Measurements from ENCODE around the gene CMTM5.

Gene CMTM5, protein sequence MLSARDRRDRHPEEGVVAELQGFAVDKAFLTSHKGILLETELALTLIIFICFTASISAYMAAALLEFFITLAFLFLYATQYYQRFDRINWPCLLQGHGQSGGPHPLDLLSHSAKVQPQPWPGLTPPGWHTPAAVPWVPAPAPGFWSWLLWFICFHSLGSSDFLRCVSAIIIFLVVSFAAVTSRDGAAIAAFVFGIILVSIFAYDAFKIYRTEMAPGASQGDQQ
- 0 to 0.04 reads per million in 2 donors for total RNA-seq

DNA sequence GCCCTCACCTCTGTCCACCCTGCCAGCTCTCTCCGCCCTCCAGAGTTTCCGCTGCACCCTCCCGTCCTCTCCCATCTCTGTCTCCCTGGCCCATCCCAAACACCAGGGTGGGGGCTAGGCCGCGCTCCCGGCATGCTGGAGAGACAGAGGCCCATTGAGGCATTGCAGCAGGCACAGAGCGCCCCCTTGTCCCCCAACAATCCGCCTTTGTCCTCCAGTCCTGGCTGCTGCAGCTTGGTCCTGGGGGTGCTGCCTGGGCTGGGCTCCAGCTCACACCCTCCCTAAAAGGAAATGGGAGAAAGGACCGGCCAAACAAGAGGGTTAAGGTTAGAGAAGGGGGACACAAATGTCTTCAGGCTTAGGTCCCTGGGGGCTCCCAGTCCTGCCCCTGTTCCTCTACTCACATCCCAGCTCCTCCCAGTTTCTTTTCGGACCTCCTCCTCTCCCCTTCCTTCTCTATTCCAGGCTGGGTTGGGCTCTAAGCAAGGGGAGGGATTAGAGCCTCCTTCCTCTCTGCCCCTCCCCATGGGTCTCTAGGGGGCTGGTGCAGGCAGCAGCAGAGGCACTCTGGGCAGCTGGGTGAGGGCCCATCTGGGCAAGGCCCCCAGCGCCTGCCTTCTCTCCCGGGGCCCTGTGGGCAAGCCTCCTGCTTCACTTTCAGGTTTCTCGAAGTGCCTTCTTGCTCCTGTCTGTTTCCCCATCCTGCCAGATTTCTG is at the start of gene CMTM5:
Gene CMTM5 (plus strand): TSS at position 565 of the 716 bp plus-strand sequence. CDS start 206 bp downstream, outside the sequence.
- no peak for DNase-seq

DNA sequence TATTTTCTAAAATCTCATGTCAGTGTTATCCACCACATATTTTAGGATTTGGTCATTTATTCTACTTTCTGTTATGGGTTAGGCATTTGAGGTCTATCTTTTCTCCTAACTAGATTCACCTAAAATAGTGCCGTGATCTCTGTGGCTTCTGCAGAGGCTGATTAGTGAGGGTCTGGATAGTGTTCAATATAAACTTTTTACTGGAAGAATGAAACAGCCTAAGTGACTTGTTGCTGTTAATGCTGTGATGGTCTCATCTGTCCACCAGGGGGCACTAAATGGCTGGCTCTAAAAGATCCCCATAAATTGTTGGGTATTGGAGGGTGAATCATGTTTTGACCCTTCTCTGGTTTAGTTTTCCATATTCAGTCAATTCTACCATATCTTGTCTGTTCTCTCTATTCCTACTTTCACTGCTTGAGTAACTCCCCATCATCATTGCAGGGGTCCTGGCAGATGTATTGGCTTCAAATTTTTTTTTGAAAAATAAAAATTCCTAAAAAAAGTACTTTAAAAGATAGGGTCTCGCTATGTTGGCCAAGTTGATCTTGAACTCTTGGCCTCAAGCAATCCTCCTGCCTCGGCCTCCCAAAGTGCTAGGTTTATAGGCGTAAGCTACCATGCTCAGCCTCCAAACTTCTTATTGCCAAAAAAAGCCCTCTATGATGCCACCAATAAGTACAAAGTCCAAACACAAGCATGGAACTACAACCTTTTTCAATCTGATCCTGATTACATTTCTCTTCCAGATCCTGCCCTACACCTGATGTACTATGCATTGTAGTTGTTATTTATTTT is 48.7 kb upstream of the CMTM5 start:
- DNase-seq: no peak

DNA sequence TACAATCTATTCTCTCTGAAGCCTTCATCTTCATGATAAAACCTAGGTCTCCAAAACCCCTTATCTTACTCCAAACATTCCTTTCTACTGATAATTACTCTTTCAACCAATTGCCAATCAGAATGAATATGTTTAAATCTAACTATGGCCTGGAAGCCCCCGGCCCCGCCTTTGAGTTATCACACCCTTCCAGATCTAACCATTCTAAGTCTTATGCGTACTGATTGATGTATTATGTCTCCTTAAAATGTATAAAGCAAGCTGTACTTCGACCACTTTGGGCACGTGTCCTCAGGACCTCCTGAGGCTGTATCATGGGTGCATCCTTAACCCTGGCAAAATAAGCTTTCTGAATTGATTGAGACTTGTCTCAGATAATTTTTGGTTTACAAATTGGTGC is 41.2 kb upstream of the CMTM5 start:
- DNase-seq: no peak

DNA sequence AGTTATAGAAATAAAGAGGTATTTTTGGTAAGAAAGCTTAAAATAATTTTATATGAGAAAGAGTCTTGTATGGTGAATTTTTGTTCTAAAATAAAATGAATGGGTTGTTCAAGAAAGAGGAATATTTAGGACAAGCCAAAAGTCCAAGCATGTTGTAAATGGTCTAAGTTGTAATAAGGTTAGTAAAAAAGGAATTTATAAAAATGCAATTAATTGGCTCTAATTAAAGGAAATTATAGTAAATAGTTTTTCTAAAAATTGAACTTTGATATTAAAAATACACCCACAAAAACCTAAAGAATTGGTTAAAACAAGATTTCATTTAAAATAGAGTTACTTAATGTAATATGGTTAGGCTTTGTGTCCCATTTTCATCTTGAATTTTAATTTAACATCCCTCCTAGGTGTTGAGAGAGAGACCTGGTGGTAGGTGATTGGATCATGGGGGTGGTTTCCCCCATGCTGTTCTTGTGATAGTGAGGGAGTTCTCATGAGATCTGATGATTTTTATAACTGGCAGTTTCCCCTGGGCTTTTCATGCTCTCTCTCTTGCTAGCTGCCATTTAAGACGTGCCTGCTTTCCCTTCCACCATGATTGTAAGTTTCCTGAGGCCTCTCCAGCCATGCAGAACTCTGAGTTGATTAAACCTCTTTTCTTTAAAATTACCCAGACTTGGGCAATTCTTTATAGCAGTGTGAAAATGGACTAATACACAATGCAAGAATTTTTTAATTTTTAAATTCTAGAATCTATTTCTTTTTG is 37.2 kb upstream of the CMTM5 start:
- no peak for DNase-seq

DNA sequence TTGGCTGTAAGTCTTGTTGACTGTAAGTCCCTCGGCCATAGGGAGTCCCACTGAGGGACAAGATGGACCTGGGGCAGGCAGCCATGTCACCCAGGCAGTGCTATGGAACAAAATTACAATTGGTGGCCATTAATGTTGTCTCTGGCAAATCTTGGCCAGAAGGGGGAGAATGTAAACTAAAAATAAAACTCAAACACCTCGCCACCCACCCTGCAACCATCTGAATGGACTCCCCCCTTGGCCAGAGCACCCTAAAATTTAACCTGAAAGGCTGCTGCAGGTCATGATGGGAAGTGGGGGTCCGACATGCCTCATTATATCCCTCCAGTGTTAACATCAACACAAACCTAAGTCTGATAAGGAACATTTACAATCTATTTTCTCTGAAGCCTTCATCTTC is 32.4 kb upstream of the CMTM5 start:
- DNase-seq: no peak

DNA sequence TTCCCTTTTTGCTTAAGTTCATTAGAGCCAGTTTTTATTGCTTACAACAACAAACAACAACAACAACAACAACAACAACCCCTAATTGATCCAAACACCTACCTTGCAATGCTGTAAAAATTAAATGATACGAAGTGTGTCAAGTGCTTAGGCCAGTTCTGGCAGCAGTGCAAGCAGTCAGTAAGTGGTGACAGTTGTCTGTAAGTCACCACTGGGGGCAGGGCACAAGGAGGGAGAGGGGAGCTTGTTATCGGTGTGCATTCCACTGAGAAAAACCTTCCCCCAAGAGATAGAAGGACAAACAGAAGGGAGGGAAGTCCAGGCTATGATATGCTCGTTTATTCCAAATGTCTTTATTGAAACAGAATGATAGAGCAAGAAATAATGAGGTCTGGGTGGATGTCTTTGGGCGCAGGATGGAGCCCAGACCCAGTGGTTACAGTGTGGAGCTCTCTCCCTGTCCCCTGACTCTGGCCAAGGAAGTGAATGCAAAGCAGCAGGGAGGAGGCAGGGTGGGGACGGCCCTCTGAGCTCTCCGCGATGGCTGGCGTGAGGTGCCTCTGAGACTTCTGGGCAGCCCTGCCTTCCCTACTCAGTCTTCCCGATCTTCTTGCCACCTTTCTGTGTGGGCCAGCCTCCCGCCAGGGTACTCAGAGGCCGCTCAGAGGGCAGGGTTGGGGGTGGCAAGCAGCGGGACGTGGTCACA is 30.7 kb upstream of the CMTM5 start:
- DNase-seq: no peak

DNA sequence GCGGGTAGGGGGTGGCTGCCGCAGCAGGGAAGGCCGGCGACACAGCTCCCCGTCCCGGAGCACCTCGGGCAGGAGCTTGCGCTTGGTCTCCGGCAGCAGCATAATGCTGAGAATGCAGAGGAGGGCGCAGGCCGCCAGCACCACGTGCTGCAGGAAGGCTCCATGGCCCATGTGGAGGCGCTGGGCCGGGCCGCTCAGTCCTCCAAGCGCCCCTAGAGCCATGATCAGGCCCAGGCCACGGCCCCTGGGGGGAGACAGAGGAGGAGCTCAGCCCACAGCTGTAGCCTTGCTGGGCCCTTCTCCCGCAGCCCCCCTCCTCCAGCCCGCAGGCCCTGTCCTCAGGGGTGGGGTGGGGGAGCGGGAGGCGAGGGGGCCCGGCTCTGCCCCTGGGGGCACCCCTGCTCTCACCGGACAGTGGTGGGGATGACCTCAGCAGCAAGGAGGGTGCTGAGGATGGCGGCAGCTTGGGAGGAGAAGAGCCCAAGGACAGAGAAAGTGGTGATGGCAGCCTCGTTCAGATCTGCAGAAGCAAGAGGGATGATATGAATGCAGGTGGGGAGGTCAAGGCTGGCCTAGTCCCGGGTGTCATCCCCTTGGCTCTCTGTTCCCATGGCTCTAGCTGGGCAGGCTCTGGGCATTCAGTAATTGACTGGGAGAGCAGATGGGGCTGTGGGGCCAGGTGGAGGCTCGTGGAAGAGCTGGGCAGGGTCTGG is 30.0 kb upstream of the CMTM5 start:
- DNase-seq: no peak

DNA sequence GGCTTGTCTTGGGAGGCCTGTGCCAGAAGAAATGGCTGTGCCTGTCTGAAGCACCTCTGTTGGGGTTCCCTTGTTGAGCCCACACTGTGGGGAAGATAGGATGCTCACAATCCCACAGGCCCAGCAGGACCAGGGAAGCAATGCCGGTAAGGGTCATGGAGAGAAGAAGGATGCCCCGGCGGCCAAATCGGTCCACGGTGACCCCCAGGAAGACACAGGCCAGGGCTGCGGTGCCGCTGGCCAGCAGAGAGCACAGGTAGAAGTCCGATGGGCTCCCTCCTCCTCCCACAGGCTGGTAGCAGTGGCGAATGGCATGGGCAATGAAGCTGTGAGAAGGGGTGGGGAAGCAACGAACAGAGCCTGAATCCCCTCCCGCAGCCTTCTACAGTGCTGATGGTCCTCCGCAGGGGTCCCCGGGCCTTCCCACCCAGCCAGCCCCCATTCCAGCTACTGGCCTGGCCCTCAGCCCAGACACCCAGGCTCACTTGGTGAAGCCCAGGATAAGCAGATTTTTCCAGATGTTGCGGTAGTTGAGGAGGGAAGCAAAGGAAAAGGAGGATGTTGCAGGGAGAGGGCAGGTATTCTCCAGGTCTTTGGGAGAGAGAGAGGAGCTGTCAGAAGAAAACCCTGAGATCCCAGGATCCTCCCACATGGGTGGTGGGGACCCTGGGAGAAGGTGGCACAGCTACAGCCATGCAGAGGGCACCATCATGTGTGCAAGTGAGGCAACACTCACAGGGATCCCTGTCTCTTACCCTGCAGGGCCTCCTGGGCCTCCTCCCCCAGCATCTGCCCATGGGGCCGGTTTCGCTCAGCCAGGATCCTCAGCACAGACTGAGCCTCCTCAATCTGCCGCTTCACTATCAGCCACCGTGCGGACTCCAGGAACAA is 29.2 kb upstream of the CMTM5 start:
- no peak for DNase-seq

DNA sequence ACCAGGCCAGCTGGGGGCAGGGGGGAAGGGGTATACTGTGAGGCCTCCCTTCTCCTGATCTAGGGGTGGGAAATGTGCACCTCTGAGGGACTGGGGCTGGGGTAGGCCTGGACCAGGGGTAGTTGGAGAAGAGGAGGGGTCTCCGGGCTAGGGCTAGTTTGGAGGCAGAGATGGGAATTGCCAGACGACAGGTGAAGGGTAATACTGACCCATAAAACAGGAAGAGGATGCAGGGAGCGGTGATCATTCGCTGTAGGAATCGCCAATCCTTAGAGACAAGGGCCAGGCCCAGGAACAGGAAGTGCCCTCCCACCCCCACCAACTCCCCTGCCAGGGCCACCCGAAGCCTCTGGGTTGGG is 28.6 kb upstream of the CMTM5 start:
- no peak for DNase-seq

DNA sequence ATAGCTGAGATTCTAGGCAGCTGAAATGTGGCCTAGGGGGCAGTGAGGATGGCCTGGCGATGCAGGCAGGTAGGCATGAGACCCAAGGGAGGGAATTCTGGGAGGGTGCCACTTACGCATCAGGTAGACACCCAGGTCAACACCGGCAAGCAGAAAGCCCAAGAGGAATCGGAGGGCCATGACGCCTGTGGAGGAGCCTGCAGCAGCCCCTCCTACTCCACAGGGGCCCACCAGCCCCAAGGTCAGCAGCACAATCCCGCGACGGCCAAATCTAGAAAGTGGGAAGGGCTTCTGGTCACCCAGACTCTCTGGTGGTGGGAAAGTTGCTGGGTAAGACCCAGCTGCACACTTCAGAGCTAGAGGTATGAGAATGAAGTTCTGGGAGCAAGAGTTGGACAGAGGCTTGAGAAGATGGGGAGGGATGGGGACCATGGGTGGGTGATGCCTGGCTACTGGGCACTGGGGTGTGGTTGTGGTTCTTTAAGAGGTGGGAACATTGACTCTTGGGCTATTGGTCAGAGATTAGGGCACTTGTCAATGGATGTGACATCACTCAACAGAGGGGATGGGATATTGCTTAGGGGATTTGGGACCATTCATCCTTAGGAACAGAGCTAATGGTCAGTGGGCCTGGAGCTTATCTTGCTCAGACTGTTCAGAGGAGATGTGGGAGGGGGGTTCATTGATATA is 27.5 kb upstream of the CMTM5 start:
- DNase-seq: no peak

DNA sequence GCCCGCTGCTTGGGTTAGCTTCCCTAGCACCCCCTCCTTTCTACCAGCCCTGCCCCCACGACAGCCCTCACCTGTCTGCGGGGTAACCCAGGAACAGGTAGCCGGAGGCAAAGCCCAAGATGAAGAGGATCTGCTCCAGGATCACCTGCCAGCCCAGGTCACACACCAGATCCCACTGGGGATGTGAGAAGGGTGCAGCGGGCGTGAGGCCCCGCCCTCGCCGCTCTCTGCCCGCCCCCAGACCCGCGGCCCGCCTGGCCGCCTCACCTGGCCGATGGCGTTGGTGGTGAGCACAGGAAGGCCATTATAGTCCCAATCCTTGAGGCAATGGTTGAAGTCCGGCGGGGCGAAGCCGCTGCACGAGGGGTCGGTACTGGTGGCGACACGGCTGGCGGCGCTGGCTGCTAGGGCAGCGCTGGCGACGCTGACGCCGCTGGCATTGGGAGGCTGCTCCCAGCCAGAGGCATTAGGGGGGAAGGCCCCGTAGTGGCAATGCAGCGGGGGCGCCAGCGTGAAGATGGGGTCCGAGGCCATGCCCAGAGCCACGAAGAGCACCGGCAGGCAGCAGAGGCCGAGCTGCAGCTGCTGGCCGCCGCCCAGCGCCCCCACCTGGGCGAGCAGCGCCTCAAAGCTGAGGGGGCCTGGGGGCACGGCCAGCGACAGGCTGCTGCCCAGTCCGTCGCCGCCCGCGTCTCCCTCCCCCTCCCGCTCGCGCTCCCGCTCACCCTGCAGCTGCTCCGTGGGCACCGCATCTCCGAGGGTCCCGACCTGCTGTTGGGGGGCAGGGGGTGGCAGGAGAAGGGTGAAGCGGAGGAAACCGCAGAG is 25.0 kb upstream of the CMTM5 start:
- DNase-seq: no peak

DNA sequence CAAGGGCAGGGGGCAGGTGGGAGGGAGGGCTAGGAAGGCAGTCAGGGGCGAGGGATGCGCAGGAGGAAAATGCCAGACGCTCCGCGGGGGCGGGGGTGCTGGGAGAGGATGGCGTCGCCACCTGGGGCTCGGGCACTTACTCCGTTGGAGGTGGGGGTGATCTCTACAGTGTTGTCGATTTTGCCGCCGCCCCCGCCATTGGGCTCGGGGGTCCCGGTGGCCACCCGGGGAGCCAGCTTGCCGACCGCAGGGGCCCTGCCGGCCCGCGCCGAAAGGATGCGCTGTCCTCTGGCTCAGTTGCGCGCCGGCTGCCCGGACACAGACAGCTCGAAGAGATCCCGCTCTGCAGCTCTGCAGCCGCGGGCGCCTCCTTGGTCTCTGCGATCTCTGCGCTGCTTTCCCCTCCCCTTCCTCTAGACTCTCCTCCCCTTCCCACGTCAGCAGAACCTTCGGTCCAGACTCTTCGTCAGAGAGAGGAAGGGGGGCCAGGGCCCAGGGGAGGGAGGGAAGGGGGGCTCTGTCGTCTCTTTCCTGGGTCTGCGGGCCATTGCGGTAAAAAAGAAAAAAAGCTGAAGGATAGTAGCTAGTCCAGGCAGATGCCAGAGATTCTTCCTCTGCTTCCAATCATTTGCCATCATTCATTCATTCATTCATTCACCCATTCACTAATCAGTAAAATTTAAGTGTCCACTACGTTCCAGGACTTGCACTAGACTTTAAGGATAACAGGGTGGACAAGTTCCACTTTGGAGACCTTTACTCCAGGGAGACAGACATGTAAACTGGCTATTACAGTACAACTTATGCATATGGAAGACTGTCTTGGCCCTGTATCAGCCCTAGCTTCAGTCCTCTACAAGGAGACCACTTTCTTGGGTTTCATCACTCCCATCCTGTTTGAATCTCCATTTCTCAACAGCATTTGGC is 24.1 kb upstream of the CMTM5 start, which contains the start of gene SLC22A17:
Gene SLC22A17 (minus strand): TSS at position 382 of the 927 bp plus-strand sequence.
- no peak for DNase-seq

DNA sequence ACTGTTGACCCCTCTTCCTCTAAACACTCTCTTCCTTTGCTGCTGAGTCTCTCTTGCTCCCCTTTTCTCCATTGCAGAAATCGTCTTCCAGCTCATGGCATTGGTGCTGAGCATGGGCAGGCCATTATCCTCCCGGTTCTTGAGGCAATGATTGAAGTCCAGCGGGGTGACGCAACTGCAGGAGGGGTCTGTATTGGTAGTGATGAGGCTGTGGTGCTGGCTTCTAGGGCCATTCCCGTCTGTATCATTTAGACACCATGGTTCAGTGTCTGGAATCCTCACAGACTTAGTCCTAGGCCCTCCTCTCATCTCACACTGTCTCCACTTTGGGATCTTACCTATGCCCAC is 23.4 kb upstream of the CMTM5 start:
- no peak for DNase-seq

DNA sequence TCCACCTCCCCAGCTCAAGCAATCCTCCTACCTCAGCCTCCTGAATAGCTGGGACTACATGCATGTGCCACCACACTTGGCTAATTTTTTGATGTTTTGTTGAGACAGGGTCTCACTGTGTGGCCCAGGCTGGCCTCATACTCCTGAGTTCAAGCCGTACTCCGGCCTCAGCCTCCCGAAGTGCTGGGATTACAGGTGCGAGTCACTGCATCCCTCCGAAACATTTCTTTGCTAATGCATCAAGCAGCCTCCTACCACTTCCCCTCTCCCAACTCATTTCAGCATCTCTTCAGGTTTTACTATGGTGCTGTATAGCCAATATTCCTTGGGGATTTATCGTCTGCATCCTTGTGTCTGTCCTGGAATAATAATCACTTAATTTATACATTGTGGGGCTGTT is 21.9 kb upstream of the CMTM5 start:
- DNase-seq: no peak

DNA sequence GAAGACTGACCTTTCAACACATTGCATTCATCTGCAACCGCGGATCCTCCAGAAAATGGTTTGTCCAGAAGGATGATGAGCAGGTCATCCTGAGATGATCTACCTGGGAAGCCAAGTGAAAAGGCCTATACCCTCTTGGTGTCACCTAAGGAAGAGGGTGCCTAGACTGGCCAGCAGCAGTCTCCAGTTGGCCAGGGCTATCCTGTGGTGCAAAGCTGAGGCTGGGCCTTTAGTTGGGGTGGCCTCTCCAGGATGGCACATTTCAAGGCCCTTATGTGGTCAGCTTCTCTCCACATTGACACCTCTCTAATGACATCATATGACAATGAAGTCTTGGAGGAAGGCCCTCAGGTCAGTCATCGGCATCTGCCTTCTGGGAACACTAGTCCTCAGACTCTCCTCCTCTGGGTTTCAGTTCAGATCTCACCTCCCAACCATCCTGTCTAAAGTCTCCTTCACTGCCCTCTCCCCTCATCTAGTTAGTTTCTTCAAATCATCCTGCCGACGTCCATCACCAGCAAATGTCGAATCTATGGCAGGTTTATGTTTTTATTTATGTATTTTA is 20.9 kb upstream of the CMTM5 start:
- DNase-seq: no peak

DNA sequence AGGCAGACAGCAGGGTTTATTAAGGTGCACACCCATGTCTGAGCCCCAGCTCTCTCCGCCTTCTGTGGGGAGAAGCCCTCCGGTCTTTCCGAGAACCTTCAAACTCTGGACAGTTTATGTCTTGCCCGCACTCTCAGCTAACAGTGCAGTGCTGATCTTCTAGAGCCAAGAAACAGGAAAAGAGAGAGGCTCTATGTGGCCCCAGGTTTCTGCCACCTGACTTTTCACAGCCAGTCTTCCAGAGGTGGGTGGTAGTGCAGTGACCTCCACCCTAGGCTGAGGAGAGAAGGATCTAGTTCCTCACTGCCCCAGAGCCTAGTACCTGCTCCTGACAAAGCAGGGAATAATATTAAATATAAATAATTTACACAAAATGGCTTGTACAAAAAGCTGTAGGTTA is 20.2 kb upstream of the CMTM5 start:
- no peak for DNase-seq

DNA sequence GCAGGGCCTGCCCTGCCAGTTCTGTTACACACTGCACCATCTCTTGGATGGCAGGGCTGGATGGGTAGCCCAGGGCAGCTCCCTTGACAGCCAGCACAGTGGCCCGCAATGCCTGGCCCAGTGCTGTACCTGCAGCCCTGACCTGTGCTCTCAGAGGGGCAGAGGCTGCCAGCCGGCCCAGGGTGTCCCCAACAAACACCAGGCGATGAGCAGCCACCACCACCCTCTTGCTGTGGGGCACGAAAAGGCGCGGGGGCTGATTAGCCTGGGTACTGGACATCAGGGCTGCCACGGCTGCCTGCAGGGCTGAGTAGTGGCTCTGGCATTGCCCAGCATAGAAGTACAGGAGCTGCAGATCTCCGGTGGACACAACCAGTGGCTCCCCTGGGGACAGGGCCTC is 19.6 kb upstream of the CMTM5 start:
- no peak for DNase-seq

DNA sequence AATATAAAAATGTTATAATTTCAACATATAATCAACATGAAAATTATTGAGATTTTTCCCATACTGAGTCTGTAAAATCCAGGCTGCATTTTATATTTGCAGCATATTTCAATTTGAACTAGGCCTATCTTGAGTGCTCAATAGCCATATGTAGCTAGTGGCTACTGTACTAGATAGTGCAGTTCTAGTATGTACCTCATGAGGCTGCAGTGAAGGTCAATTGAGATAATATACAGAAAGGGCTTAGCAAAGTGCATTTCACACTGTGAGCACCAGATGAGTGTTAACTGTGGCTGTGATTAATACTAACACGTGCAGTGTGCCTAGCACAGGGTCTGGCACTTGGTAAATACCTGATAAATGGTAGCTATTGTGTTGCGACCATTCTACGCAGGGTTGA is 18.8 kb upstream of the CMTM5 start:
- no peak for DNase-seq
